HG02588 (cell line): Measurements from ENCODE around the gene PLA2G15.

Experiments
- ATAC-seq: cut with Tn5 transposase; IDR thresholded peaks from one replicate; pipeline ENCODE4 v1.9.1; 2021; ENCODE audit warnings: mild to moderate bottlenecking, moderate library complexity; ENCODE audit not compliant: unreplicated experiment

Gene PLA2G15

DNA sequence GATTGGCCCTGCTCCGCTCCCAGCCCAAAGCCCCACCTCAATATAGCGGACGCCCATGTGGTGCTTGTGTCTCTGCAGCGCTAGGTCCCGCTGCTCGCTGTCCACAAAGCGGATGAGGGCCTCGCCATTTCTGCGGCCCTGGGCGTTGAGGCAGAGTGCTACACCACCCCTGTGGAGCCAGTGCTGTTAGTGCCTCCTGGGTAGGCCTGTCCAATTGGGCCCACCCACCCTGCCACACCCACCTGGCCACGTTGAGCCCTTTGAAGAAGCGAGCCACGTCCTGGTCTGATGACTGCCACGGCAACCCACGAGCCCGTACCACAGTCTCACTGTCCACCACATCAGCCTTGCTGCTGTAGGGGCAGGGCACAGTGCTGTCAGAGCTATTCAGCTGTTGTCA, 12.8 kb upstream of the PLA2G15 start:
- ATAC-seq, result no peak

DNA sequence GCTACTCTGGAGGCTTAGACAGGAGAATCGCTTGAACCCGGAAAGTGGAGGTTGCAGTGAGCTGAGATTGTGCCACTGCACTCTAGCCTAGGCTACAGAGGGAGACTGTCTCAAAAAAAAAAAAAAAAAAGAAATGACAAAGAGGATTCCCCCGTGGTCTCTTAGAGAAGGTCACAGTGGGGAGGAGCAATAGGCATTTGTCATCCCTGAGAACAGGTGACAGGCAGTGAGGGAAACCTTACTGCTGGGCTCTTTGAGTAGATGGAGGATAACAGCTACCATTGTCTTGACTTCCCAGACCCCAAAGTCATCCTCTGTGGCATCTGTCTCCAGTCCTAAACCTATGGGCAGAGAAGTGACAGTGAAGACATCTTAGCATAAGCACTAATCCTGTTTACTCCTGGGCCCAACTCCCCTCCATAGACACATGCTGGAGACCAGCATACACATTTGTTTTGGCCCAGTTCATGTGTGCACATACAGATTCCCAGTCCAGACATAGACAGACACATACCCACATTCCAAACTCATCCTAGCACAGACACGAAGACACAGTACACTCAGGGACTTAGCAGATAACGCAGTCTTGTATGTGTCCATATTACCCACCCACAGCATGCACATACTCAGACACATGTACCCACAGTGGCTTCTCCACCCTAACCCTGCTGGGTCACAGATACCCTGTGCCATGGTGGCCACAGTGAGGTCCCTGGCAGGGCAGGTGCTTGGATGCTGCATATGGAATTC, 11.9 kb upstream of the PLA2G15 start:
- ATAC-seq, result no peak

DNA sequence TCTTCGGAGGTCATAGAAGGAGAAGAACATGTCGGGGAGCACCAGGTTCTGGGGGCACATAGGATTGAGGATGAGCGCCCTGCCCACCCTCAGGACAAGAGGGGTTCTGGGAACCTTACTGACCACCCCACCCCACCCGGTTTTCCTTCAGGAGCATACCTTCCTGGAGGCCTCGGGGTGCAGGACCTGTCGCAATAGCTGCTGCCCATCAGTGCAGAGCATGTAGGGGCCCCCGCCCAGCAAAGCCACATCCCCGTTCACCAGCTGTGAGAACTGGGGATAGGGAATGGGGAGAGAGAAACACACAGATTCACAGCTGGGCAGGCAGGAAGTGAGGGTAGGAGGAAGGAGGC, 11.4 kb upstream of the PLA2G15 start:
- no peak for ATAC-seq

DNA sequence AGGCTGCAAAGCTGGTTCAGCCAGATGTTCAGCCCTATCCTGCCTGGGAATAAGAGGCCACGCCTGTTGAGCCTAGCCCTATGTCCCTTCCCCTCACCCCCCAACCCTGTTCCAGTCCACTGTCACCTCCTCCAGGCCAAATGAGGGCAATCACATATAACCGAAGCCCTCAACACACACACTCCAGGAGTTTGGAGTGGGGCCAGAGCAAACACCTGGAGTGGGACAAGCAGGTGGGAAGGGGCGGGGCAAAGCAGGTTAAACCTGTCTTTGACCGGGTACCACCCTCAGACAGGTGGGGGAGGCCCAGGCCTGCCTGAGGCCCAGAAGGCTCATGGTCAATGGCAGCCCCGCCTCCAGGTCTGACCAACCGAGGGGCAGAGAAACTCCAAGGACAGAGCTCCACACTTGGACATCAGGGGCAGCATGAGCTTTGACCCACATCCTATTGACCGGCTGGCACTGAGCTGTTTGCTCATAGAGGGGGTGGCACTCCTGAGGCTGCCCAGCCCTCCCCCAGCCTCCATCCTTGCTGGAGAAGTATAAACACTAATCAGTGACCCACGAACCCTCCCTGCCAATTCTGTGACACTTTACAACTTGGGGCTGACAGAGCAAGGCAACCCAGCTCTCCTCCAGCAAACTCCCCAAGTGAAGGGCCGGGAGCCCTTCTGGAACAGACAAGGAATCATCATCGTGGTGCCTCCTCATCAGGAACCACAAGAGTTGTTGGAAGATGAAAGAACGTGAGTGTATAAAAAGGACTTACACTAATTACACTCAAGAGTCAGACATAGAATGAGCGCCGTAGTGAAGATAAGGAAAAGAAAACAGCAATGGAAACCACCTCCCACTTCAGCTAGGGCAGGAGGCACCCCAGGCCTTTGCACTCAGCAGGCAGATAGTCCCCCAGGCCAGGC, 10.7 kb upstream of the PLA2G15 start:
- ATAC-seq, result no peak

DNA sequence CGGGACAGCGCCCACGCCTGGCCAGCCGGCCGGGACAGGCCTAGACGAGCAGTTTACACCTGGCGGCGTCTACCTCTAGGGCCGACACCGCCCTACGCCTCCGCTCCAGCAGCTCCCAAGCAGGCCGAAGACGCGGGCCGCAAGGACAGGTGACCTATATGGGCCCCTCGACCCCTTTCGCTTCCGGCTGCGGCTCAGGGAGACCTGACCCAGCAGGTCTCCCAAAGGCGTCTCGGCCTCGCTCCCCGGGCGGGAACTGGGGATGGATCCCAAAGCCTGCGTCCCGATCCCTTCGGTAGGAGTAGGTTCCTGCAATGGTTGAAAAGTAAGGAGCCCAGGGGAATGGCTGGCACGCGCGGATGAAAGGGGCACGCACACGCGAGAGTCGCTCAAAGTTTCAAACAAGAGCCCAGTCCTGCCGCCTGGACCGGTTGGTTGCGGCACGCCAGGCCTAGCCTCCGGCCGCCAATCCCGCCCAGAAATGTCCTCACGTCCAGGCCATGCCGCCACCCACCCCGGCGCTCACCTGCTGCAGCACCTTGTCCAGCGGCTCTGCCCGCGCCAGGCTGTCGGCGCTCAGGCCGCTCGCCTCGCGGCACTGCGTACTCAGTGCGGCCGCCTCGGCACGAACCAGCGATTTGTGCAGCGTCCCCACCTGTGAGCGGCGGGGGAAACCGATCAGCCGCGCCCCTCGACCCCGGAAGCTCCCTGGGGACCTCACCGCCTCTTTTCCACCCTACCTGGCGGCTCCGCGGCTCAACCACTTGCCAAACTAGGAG, 9.9 kb upstream of the PLA2G15 start:
- ATAC-seq, result no peak

DNA sequence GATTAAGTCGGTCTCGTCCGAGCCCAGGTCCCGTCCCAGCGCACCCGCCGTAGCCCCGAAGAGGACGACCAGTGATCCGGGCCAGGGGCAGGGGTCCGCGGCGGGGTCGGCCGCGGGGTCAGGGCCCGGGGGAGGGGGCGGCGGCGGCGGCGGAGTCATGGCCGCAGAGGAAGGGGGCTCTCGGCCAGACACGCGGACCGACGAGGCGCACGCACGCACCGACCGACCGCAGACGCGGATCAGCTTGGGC, 9.4 kb upstream of the PLA2G15 start, which contains the start of gene ESRP2:
TSS of gene ESRP2 (minus strand) at position 241 of the 250 bp plus-strand sequence. CDS start at position 159, 82 bp downstream.
- ATAC-seq, result no peak

DNA sequence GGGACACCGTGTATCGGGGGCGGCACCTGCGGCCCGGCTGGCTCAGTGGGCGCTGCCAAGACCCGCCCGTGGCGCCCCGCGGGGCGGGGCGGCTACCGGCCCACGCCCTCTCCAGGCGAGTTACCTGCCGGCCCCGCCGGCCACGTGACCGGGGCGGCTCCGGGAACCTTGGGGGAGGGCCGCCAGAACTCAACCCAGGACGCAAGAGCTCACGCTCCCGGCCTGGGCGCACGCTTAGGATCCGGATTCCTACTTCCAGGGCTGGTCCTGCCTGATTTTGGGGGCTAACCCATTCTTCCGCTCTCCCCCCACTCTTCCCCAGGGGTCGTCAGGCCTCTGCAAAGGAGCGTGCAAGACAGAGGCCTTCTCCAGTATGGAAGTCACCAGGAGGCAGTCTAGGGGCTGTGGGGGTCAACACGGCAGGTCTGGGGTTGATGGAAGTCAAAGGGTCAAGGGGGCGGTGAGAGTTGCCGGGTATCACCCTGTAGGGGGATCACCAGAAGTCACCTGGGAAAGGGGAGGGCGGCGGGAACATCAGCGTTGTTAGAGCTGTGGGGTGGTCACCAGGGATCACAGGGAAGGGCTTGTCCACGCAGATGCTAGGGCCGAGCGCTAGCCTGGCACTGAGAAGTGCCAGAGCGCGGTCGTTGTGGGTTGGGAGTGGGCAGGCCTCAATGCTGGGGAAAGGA, 8.9 kb upstream of the PLA2G15 start:
- ATAC-seq, result no peak

DNA sequence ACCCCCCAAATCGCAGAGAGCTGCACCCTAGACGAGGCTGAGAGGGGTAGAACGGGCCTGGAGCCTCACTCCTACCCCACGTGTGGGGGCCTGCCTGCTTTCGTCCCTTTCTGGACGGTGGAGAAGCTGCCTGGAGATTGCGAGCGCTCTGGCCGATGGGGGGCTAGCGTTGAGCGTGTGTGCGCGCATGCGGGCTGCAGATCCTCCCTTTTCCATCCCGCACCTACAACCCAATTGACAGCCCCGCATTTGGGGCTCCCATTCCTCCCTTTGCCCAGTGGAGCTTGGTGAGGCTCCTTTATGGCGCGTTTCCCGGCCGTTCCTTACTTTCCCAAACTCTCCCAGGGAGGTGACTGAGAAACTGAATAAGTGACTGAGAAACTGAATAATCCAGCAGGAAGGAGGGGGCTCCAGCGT, 8.3 kb upstream of the PLA2G15 start:
- ATAC-seq, result no peak

DNA sequence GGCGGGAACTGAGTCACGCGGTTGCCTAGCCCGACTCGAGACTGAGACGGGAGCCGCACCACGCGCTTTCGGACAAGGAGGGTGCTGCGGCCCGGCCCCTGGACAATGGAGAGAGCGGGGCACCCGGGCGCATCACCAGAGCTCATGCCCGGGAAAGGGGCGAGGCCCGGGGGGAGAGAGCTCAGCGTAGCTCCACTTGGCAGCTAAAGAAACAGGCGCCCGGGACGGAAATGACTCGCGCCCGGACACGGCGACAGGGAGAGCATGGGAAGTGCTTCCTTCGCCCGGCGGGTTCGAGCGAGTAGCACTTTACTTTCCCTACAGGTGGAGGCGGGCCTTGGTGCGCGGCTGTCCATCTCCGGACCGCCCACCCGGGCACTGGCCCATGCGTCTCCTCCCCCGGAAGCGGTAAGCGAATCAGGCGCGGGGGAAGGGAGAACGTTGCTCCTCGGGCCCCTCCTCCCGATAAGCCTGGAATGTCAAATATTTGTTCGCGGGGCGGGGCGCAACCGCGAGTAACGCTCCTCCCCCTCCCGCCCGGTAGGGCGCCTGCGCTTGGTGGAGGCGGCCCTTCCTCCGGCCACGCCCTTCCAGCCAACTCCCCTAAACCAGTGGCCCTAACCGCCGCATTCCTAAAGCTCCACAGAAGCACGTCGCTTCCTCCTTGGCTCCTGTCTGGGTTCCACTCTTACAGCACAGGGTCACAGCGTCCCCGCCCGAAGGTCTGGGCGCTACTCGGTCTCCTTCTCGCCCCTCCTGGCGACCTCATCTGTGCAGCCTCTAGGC, 7.7 kb upstream of the PLA2G15 start:
- peak; percentile 70 for ATAC-seq

DNA sequence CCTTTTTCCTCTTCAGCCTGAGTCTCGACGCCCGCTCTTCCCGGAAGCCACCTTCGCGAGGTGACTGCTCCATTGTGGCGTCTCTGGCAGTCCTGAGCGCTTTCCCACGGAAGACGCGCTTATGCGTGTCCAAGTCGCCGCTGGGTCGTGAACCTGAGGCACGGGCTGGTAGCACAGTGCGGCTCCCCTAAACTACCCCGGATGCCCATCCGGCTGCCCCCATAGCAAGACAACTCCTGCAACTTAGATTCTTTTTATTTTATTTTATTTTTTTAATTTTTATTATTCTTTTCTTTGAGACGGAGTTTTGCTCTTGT, 7.2 kb upstream of the PLA2G15 start:
- peak; percentile 10 for ATAC-seq

DNA sequence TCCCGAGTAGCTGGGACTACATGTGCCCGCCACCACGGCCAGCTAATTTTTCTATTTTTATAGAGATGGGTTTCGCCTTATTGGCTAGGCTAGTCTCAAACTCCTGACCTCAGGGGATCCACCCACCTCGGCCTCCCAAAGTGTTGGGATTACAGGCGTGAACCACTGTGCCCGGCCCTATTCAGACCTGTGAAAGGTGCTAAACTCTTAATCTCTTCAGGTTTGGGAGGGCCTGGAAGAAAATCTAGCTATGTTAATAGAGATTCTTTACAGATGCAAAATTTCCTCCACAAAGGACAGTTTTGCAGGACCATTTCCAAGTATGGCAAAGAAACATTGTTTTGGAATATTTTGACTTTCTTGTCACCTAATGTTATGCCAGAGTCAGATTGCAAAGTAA, 3.1 kb upstream of the PLA2G15 start:
- no peak for ATAC-seq

DNA sequence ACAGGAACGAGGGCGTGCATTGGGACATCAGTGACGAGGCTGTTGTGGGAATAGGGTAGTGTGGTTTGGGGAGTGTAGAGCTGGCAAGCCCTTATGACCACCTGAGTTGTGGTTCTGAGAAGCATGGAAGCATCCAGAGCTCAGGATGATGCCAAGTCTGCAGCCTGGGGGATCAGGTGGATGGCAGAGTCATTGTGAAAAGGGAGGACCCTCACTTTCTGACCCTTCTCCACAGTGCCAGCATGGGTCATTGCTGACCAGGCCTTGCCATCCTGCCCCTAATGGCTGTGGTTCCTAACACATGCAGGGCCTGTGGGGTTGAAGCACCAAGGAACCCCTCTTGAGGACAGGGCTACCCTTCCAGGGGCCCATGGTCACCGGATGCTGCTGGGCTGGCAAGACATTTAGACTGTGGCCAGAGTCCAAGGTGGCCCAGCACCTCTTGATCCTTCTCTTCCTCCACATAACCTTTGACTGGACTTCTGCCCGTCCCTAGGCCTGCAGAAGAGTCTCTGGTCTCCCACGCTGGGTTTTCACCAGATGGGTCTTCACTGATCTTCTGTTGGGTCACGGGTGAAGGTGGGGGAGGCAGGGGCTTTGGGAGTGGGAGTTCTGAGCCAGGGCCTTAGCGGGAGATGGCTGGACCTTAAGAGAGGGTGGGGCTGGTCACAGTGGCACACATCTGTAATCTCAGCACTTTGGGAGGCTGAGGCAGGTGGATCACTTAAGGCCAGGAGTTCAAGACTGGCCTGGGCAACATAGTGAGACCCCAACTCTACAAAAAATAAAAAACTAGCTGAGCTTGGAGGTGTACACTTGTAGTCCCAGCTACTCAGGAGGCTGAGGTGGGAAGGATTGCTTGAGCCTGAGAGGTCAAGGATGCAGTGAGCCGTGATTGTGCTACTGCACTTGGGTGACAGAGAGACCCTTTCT, 2.0 kb upstream of the PLA2G15 start:
- ATAC-seq, result no peak

DNA sequence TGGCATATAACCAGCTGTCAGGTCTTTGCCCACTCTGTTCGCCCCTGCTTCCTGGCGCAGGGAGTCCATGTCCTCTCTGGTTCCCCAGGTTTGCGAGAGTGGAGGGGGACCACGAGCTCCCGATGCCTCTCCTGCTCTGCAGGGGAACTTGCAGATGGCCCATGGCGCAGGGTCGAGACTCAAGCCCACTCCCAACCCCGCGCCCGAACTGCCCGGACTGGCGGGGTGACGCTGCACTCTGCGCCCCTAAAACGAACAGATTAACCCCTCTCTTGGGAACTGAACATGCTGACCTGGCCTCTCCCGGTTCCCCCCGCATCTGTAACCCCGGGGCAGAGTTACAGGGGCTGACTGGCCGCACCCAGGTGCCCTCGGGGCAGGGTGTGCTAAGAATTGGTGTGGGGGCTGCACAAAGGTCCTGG, 681 bp upstream of the PLA2G15 start:
- no peak for ATAC-seq

DNA sequence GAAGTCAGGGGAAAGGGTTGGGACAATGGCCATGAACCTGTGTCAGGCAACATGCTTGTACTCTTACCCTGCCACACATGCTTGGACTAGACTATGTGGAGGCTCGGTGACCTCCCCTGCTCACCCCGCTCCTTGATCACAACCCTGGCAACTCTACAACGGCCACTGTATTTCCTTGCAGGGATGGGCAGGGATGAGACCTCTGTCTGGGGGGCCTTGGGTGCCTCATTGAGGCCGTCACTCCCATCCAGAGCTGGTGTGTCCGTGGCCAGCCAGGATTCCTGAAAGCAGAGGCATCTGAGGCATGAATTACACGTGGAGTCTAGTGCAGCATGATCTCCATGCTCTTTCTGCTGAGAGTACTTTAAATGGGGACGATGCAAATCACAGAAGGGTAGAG, 948 bp downstream of the PLA2G15 start:
- ATAC-seq, result no peak

DNA sequence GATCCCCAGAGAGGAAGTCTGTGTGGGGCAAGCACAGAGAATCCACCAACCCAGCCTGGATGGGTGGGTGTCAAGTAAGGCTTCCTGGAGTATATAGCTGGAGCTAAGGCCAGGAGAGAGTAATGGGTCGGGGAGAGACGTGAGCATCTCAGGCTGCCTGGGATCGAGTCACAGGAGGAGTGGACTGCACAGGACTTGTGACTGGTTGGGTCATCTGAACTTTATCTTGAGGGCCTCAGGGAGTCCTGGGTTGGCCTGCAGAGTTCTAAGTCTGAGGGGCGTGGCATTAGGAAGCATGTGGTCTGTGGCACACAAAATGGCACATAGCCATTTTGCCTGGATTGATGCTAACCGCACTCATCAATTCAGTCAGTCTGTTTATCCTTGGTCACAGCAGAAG, 1.5 kb downstream of the PLA2G15 start:
- ATAC-seq, result no peak

DNA sequence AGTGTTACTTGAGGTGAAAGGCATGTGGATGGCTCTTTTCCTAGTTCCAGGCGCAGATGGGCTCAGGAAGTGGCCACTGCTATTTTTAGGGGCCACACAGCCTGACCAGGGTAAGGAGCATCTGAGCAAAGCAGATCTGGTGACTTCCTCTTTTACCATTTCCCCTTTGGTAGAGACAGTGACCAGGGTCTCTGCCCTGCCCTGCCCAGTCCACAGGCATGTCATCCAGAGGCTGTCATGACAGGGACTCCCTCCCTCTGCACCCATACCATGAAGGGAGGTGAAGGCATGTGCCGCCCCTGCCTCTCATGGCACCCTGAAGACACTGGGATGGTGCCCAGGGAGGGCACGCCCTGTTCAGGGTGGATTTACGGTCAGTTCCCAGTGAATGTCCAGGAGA, 2.2 kb downstream of the PLA2G15 start:
- ATAC-seq, result no peak

DNA sequence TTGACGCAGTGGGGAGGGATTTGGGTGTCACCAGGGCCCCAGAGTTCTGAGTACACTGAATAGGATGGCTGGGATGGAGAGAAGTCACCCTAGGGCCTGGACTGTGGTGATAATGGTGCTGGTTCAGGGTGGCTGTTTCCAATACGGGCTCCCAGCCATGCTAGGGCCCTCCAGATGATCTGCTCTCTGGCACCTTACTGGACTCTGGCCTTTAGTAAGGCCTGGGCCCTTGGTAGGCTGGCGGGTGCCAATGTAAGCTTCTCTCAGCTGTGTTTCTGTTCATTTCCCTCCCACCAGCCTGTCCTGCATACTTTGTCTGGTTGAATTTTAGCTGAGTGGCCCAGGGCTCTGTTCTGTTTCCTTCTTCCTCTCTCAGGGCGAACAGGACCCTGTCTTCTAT, 2.8 kb downstream of the PLA2G15 start:
- ATAC-seq, result no peak

DNA sequence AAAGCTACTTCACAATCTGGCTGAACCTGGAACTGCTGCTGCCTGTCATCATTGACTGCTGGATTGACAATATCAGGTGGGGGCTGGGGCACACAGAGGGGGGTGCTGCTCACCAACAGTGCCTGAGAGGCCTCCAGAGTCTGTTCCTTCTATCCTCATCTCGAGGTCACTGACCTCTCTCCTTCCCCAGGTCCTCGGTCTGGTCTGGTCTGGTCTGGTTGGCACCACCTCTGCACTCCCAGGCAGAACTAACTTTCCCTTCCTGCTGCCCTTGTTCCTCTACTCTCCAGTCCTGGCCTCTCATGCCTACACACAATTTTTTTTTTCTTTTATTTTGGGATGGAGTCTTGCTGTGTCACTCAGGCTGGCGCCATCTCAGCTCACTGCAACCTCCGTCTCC, 4.2 kb downstream of the PLA2G15 start:
- ATAC-seq, result no peak

DNA sequence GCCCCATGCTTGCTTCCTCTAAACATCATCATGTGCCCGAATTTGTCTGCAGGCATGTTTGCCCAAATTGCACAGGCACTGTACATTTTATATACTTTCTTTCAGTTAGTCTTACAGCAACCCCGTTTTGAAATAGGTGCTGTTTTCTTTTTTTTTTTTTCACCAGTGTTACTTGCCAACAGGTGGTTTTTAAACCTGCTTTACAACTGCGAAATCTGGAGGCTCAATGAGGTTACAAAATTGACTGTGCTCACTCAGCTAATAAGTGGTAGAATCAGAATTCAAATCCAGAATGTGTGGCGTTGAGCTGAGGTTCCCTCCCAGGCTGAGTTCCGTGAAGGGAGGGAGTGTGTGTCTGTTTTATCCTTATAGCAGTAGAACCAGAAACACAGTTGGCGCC, 5.8 kb downstream of the PLA2G15 start:
- no peak for ATAC-seq
